ENCODE results near the gene CUEDC1.

DNA sequence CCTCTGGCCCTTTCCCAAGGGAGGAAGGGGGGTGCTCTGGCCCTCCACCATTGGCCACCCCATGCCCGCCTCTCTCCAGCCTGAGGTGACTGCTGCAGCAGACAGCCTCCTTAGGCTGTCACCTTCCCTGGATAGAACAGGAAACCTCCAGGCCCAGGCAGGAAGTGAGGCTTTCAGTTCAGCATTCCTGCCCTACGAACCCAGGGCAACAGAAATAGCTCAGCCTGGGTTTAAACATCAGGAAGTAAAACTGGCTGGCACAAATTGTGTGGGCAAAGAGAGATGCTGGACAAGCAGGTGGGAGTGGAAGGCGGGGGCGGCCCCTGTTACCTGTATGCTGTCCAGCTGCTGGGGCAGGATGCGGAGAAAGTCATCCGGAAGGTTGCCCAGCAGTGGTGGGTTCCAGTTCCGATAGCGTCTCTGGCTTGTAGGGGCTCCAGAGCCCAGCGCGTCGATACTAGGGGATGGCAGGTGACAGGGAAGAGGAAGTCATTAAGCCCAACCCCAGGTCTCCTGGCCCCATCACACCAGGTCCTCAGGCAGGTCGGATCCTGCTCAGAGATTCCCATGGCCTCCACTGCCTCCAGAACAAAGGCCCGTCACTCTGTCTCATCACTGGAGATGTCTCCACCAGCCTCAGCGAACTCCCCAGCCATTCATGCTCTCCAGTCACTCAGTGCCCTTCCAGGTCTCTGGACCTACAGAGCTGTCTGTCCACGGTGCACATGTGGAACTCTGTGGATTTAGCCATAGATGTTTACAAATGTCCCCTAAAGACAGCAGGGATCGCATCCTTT, 81.8 kb downstream of the CUEDC1 start:
- TF ChIP-seq, protein P1, sequence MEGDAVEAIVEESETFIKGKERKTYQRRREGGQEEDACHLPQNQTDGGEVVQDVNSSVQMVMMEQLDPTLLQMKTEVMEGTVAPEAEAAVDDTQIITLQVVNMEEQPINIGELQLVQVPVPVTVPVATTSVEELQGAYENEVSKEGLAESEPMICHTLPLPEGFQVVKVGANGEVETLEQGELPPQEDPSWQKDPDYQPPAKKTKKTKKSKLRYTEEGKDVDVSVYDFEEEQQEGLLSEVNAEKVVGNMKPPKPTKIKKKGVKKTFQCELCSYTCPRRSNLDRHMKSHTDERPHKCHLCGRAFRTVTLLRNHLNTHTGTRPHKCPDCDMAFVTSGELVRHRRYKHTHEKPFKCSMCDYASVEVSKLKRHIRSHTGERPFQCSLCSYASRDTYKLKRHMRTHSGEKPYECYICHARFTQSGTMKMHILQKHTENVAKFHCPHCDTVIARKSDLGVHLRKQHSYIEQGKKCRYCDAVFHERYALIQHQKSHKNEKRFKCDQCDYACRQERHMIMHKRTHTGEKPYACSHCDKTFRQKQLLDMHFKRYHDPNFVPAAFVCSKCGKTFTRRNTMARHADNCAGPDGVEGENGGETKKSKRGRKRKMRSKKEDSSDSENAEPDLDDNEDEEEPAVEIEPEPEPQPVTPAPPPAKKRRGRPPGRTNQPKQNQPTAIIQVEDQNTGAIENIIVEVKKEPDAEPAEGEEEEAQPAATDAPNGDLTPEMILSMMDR (IDR thresholded peaks at IDR 0.05), result no peak
- no peak for TF ChIP-seq POLR2A (IDR thresholded peaks at IDR 0.05)

Data from lower leg skin (tissue), 3 donors.